SJCRH30 (cell line): ENCODE results near the gene SIL1. TPM values are rescaled to one million over a fixed set of nuclear protein-coding genes. Genes with fewer than 3 reads are reported as not detected.
"Not testable (repeated sequence)": the region's sequence is repeated elsewhere in the genome, so short reads cannot be mapped to it uniquely, and the experiment has no call there.

Source experiments
- DNase-seq, 2 experiments: peaks; one replicate each; pipeline ENCODE4 v3.0.0-alpha.2; 2015 to 2020
- H3K27ac ChIP-seq: fragments of 250-450 bp; sonication (Bioruptor Pico); 2 replicates; pipeline ENCODE4 v1.5.1; 2020; ENCODE audit warnings: mild to moderate bottlenecking, moderate library complexity
- H3K27me3 ChIP-seq: fragments of 250-450 bp; sonication (Bioruptor Pico); 2 replicates; pipeline ENCODE4 v1.5.1; 2020; ENCODE audit warnings: mild to moderate bottlenecking, moderate library complexity
- H3K36me3 ChIP-seq: fragments of 250-450 bp; sonication (Bioruptor Pico); 2 replicates; pipeline ENCODE4 v1.5.1; 2020; ENCODE audit warnings: mild to moderate bottlenecking, moderate library complexity
- H3K4me1 ChIP-seq: fragments of 250-450 bp; sonication (Bioruptor Pico); 2 replicates; pipeline ENCODE4 v1.5.1; 2020; ENCODE audit warnings: mild to moderate bottlenecking, moderate library complexity
- H3K4me3 ChIP-seq: fragments of 250-450 bp; sonication (Bioruptor Pico); 2 replicates; pipeline ENCODE4 v1.5.1; 2020; ENCODE audit warnings: mild to moderate bottlenecking, moderate library complexity
- H3K9me3 ChIP-seq: fragments of 250-450 bp; sonication (Bioruptor Pico); replicated peaks from 2 replicates; pipeline ENCODE4 v1.5.1; 2020; ENCODE audit warnings: mild to moderate bottlenecking, moderate library complexity
- total RNA-seq: library from RNA; depleted of rRNA; stranded (reverse); fragments of >200 nt; shearing (Covaris generic); gene quantifications from 2 replicates; pipeline ENCODE4 v1.2.3, GENCODE V29; 2014

The SIL1 gene
- total RNA-seq, 1 experiment from 2014 or later, result 7.1 TPM

GRCh38 chr5:139050432-139050831 lies 147.7 kb downstream of the SIL1 start:
- H3K27me3 ChIP-seq, result no peaks in the 10 kb centered on the region
- H3K36me3 ChIP-seq, result no peaks in the 10 kb centered on the region
- H3K27ac ChIP-seq, result no peak overlapping the region
- DNase-seq, result no peak
- no peaks in the 10 kb centered on the region for H3K4me1 ChIP-seq
- H3K4me3 ChIP-seq, result no peak overlapping the region
- H3K9me3 ChIP-seq, result no peaks in the 10 kb centered on the region

GRCh38 chr5:139049780-139050179 lies 148.4 kb downstream of the SIL1 start:
- Histone ChIP-seq H3K27ac (no peak overlapping the region), H3K36me3 (no peaks in the 10 kb centered on the region), H3K27me3 (no peaks in the 10 kb centered on the region), H3K9me3 (no peaks in the 10 kb centered on the region), H3K4me1 (no peaks in the 10 kb centered on the region), H3K4me3 (no peak overlapping the region)
- DNase-seq, result no peak

- H3K27ac ChIP-seq, result no peak overlapping the region
- no peaks in the 10 kb centered on the region for H3K27me3 ChIP-seq
- no peaks in the 10 kb centered on the region for H3K9me3 ChIP-seq
- H3K36me3 ChIP-seq, result no peaks in the 10 kb centered on the region
- H3K4me3 ChIP-seq, result no peak overlapping the region
- H3K4me1 ChIP-seq, result no peaks in the 10 kb centered on the region
- no peak for DNase-seq
Measured at GRCh38 chr5:139046551-139046950, 151.6 kb downstream of the SIL1 start.

DNA sequence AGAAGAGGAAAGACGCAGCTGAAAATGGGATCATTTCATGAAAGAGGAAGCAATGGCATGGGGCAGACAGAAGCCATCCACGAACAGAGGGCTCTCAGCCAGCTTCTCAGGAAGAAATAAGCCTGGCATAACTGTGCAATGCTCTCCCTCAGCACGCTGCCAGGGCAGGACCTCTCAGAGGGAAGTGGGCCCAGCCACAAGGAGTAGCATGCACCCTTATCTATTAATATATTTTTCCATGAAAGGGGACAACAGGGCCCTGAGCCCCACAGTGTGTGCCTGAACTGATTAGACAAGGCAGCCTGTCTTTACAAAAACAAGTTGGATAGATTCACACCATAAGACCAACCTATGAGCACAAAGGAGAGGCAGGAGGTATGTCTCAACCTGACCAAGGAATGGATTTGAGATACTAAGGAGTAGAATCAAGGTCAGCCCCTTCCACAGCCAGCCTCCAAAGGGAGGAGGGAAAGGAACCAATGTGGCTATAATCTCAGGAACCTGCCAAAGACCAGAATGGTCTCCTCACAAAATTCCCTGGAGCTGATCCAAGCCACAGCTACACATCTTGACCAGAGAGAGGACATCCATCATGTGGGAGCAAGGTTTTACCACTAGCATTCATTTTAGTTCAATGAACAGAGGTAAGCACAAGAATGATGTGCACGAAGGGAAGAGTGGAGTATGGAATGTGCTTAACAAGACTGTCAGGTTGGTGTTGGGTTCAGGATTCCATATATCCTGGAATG lies 154.8 kb downstream of the SIL1 start:
- H3K9me3 ChIP-seq, result 0 out of 2 replicates have a peak, but pooled peaks cover 2% of the 10 kb centered on the region
- H3K27ac ChIP-seq, result no peak overlapping the region
- DNase-seq, result no peak
- H3K4me3 ChIP-seq, result no peak overlapping the region
- H3K36me3 ChIP-seq, result no peaks in the 10 kb centered on the region
- H3K27me3 ChIP-seq, result no peaks in the 10 kb centered on the region
- H3K4me1 ChIP-seq, result no peaks in the 10 kb centered on the region

GRCh38 chr5:139040081-139040480 lies 158.1 kb downstream of the SIL1 start:
- peaks cover 6% of the 10 kb centered on the region; the same call in 1 of the 2 replicates for H3K9me3 ChIP-seq

GRCh38 chr5:139038613-139039305 lies 159.4 kb downstream of the SIL1 start:
- peaks cover 8% of the 10 kb centered on the region; the same call in 1 of the 2 replicates for H3K9me3 ChIP-seq
- no peaks in the 10 kb centered on the region for H3K27me3 ChIP-seq
- no peak overlapping the region for H3K27ac ChIP-seq
- DNase-seq, result no peak
- no peak overlapping the region for H3K4me3 ChIP-seq
- no peaks in the 10 kb centered on the region for H3K36me3 ChIP-seq
- no peaks in the 10 kb centered on the region for H3K4me1 ChIP-seq

More at GRCh38 chr5:139040081-139040480, 158.1 kb downstream of the SIL1 start:
- Histone ChIP-seq H3K27me3 (no peaks in the 10 kb centered on the region), H3K27ac (no peak overlapping the region), H3K4me1 (no peaks in the 10 kb centered on the region), H3K36me3 (no peaks in the 10 kb centered on the region), H3K4me3 (no peak overlapping the region)
- no peak for DNase-seq

- Histone ChIP-seq H3K27ac (no peak overlapping the region), H3K4me1 (no peaks in the 10 kb centered on the region), H3K36me3 (no peaks in the 10 kb centered on the region), H3K27me3 (no peaks in the 10 kb centered on the region), H3K9me3 (peaks cover 8% of the 10 kb centered on the region; the same call in 1 of the 2 replicates), H3K4me3 (no peak overlapping the region)
- DNase-seq, result no peak
Measured at GRCh38 chr5:139037732-139038131, 160.4 kb downstream of the SIL1 start.

DNA sequence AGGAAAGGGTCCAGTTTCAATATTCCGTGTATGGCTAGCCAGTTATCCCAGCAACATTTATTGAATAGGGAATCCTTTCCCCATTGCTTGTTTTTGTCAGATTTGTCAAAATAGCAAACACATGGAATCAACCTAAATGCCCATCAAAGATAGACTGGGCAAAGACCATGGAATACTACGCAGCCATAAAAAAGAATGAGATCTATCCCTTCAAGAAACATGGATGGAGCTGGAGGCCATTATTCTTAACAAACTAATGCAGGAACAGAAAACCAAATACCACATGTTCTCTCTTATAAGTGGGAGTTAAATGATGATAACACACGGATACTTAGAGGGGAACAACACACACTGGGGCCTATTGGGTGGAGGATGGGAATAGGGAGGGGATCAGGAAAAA lies 161.8 kb downstream of the SIL1 start:
- H3K36me3 ChIP-seq, H3K4me3 ChIP-seq, DNase-seq, H3K4me1 ChIP-seq, H3K27ac ChIP-seq, H3K27me3 ChIP-seq, H3K9me3 ChIP-seq: not testable (repeated sequence)

DNA sequence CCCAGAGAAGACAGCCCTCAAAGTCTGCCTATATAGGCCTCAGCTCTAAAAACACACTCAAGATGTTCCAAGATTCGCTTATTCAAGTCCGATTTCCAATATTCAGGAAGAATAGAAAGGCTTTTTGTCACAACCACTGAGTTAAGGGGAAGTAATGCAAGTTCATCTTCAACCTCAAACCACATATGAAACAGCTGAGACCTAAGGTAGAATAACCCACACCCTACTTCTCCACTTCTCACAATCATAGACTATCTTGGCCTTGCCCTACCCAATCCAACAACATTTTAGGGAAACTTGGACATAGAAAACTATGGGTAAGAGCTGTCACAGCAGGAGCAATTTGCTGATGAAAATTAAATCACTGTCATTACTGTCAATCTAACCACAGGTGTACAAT lies 171.0 kb downstream of the SIL1 start:
- H3K27ac ChIP-seq, result no peak overlapping the region

GRCh38 chr5:139025651-139026050 lies 172.5 kb downstream of the SIL1 start:
- no peak overlapping the region for H3K4me3 ChIP-seq
- H3K27ac ChIP-seq, result no peak overlapping the region

More for the DNA sequence above, 171.0 kb downstream of the SIL1 start:
- Histone ChIP-seq H3K27me3 (no peaks in the 10 kb centered on the region), H3K9me3 (no peaks in the 10 kb centered on the region), H3K36me3 (no peaks in the 10 kb centered on the region), H3K4me3 (no peak overlapping the region), H3K4me1 (peaks cover 6% of the 10 kb centered on the region)
- peak in 1 of 2 experiments; percentile 13 for DNase-seq

DNA sequence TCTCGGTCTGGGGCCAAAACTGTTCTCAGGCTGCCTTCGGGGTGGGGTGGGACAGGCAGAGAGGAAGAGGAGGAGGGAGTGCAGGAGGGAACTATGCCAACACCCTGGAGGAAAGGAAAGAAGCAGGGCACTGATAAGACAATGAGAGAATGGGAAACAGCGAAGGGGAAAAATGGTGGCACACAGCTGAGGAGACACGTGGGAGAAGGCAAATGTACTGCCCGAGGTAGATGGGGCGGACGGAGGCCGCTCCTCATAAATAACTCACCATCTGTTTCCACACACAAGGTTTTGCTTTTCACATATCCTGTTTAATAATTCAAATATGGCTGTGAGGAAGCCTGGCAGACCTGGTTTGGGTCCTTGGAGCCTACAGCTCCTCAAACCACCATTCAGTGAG lies 174.9 kb downstream of the SIL1 start:
- DNase-seq, result no peak
- H3K4me3 ChIP-seq, result no peak overlapping the region
- H3K9me3 ChIP-seq, result no peaks in the 10 kb centered on the region
- no peak overlapping the region for H3K27ac ChIP-seq
- peaks cover 6% of the 10 kb centered on the region for H3K4me1 ChIP-seq
- H3K27me3 ChIP-seq, result no peaks in the 10 kb centered on the region
- no peaks in the 10 kb centered on the region for H3K36me3 ChIP-seq

More at GRCh38 chr5:139025651-139026050, 172.5 kb downstream of the SIL1 start:
- Histone ChIP-seq H3K27me3 (no peaks in the 10 kb centered on the region), H3K9me3 (no peaks in the 10 kb centered on the region), H3K4me1 (peaks cover 6% of the 10 kb centered on the region), H3K36me3 (no peaks in the 10 kb centered on the region)
- no peak for DNase-seq

GRCh38 chr5:139022528-139022927 lies 175.6 kb downstream of the SIL1 start:
- Histone ChIP-seq H3K4me3 (no peak overlapping the region), H3K4me1 (peaks cover 3% of the 10 kb centered on the region), H3K27ac (no peak overlapping the region), H3K27me3 (no peaks in the 10 kb centered on the region), H3K9me3 (no peaks in the 10 kb centered on the region), H3K36me3 (no peaks in the 10 kb centered on the region)
- no peak for DNase-seq

DNA sequence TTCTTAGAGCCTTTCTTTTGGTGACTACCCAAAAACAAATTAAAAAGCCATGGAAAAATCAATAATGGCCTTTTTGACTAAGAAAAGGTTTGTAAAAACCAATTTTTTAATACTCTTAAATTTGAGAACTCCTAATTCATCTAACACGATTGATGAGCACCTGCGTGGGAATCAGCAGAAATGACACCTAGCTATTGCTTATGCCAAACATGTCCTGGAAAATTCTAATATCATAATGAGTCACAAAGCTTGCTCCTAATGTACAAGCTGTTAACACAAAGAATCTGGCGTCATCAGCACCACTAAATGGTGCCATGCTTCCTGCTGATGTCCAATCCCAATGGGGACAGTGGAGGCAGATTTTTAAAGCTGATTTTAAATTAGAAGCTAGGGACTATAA lies 176.8 kb downstream of the SIL1 start:
- DNase-seq, result no peak
- Histone ChIP-seq H3K9me3 (no peaks in the 10 kb centered on the region), H3K36me3 (no peaks in the 10 kb centered on the region), H3K27me3 (no peaks in the 10 kb centered on the region), H3K4me1 (no peaks in the 10 kb centered on the region), H3K27ac (no peak overlapping the region), H3K4me3 (no peak overlapping the region)

GRCh38 chr5:139019880-139020279 lies 178.3 kb downstream of the SIL1 start:
- H3K4me1 ChIP-seq, result no peaks in the 10 kb centered on the region
- H3K9me3 ChIP-seq, result no peaks in the 10 kb centered on the region
- no peak overlapping the region for H3K4me3 ChIP-seq
- DNase-seq, result no peak
- no peaks in the 10 kb centered on the region for H3K36me3 ChIP-seq
- no peak overlapping the region for H3K27ac ChIP-seq
- H3K27me3 ChIP-seq, result no peaks in the 10 kb centered on the region

GRCh38 chr5:139019211-139019610 lies 179.0 kb downstream of the SIL1 start:
- Histone ChIP-seq H3K4me3 (no peak overlapping the region), H3K36me3 (no peaks in the 10 kb centered on the region), H3K27me3 (no peaks in the 10 kb centered on the region), H3K27ac (no peak overlapping the region), H3K9me3 (no peaks in the 10 kb centered on the region), H3K4me1 (no peaks in the 10 kb centered on the region)
- no peak for DNase-seq
